Effector memory CD4-positive, alpha-beta T cell (primary cell): ENCODE measurements around the gene NARS2.

Experiments
- DNase-seq, 3 donors: peaks; one replicate each; pipeline ENCODE4 v3.0.0-alpha.2; 2020
- H3K27ac ChIP-seq: 2 replicates; pipeline ENCODE4 v1.7.0; 2013; ENCODE audit warnings: mild to moderate bottlenecking, low read length, moderate library complexity; ENCODE audit not compliant: insufficient read depth, poor library complexity, severe bottlenecking
- H3K27me3 ChIP-seq: replicated peaks from 2 replicates; pipeline ENCODE4 v1.7.0; 2013; ENCODE audit warnings: mild to moderate bottlenecking, low read length; ENCODE audit not compliant: insufficient read depth, control insufficient read depth, poor library complexity, severe bottlenecking
- H3K36me3 ChIP-seq: 2 replicates; pipeline ENCODE4 v1.7.0; 2013; ENCODE audit warnings: mild to moderate bottlenecking, low read length, moderate library complexity; ENCODE audit not compliant: control insufficient read depth, insufficient read depth
- H3K4me1 ChIP-seq: 2 replicates; pipeline ENCODE4 v1.7.0; 2013; ENCODE audit warnings: low read length, mild to moderate bottlenecking; ENCODE audit not compliant: control insufficient read depth, insufficient read depth, poor library complexity, severe bottlenecking
- H3K4me3 ChIP-seq: 2 replicates; pipeline ENCODE4 v1.7.0; 2013; ENCODE audit warnings: low read length, low read depth, mild to moderate bottlenecking; ENCODE audit not compliant: insufficient read depth, poor library complexity, severe bottlenecking
- H3K9me3 ChIP-seq: 2 replicates; pipeline ENCODE4 v1.7.0; 2013; ENCODE audit warnings: mild to moderate bottlenecking, low read length, moderate library complexity; ENCODE audit not compliant: control insufficient read depth

NARS2 gene

DNA sequence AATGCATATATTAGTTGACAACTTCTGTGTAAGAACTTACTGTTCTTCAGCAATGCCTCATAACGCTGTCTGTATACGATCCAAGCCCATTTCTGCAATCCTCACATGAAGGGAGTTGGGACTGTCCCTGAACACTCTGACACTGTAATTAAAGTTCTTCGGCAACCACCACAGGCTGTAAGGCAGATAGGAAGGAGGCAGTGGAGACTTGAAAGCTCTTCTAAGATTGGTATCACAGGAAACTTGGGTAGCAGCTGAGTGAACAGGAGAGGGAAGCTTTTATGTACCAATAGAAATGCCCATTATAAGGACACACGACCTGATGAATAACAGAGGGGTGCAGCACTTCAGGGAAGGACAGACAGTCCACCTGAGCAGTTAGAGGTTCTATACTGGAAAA lies 145.0 kb downstream of the NARS2 start:
- no peaks in the 10 kb centered on the region for H3K9me3 ChIP-seq
- H3K36me3 ChIP-seq: no peaks in the 10 kb centered on the region
- no peak for DNase-seq
- no peaks in the 10 kb centered on the region for H3K27me3 ChIP-seq
- H3K27ac ChIP-seq: no peak overlapping the region
- H3K4me3 ChIP-seq: no peak overlapping the region
- H3K4me1 ChIP-seq: no peaks in the 10 kb centered on the region

DNA sequence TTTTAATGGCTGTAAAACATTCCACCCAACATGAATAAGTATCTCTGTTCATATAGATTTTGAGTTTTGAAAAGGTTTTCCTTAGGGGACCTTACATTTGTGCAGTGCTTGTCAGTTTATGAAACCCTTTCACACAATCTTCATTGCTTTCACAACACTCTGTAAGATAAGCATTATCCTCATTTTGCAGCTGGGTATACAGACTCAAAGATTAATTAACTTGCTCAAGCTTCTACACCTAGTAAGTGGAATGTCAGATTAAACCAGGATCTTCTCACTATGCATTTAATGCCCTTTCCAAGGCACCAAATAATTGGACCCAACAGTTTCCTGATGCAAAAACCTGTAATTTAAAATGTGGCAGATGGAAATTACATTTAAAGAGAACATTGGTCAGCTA lies 145.5 kb downstream of the NARS2 start:
- Histone ChIP-seq H3K4me1 (no peaks in the 10 kb centered on the region), H3K4me3 (no peak overlapping the region), H3K27me3 (no peaks in the 10 kb centered on the region)

DNA sequence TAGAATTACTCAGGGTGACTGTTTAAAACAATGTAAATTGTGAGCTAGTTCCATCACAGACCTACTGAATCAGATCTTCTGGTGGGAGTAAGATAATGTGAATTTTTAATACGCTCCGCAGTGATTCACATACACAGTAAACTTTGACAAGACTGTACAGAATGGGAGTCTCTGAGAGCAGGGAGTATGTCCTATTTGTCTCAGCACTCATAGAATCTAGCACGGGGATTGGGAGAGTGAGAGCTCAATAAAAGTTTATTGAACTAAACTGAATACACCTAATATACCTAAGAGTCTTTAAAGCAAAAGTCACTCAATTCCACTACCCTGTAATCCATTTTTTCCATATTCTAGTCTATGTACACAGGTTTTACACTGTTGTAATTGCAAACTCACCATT lies 145.9 kb downstream of the NARS2 start:
- Histone ChIP-seq H3K9me3 (no peaks in the 10 kb centered on the region), H3K36me3 (no peaks in the 10 kb centered on the region), H3K4me3 (no peak overlapping the region), H3K27me3 (no peaks in the 10 kb centered on the region), H3K4me1 (no peaks in the 10 kb centered on the region), H3K27ac (no peak overlapping the region)
- DNase-seq: no peak

More for the DNA sequence above, 145.5 kb downstream of the NARS2 start:
- DNase-seq: no peak
- Histone ChIP-seq H3K9me3 (no peaks in the 10 kb centered on the region), H3K27ac (no peak overlapping the region), H3K36me3 (no peaks in the 10 kb centered on the region)

DNA sequence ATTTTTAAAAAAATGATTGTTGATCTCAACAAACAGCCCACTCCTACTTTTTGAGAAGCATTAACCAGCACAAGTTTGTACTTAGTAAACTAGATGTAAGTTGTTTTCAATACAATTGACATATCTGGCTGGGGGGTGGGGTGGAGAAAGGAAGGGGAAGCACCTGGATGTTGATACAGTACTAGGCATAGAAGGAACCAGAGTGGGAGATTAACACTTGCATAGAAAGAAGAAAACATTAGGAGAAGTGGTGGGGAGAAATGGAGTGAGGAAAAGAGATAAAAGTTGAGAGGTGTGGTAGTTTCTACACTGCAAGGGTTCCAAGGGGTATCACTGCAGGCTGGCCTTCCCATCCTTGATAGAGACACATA lies 146.4 kb downstream of the NARS2 start:
- Histone ChIP-seq H3K36me3 (no peaks in the 10 kb centered on the region), H3K9me3 (no peaks in the 10 kb centered on the region), H3K4me1 (no peaks in the 10 kb centered on the region), H3K27me3 (no peaks in the 10 kb centered on the region), H3K27ac (no peak overlapping the region), H3K4me3 (no peak overlapping the region)
- DNase-seq: no peak

DNA sequence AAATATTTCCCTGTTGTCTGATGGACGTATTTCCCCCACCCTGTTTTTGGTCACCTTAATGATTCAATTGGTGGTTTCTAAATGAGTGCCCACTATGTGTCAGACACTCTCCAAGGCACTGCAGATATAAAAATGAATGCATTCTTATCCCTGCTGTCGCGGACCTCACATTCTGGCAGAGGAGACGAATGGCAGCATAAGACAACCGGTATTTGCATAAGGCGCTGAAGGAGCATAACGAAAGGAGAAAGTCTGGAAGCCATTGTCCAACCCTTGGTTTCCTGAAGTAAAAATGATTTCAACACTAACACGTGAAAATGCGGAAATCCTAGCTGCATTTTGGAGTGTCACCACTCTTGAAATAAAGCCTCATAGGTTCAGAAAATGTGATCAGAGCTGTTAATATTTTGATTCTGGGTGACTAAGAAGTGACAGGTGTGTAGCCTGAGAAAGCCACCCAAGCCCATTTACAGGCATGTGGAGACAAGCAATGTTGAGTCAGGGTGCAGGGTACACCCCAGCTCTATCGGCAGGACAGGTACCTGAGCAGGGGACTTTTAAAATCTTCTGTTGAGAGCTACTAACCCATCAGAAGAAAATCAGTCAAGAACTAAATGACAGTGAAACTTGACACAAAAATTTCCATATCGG lies 146.9 kb downstream of the NARS2 start:
- Histone ChIP-seq H3K27ac (no peak overlapping the region), H3K9me3 (no peaks in the 10 kb centered on the region), H3K27me3 (no peaks in the 10 kb centered on the region), H3K36me3 (no peaks in the 10 kb centered on the region), H3K4me3 (no peak overlapping the region), H3K4me1 (no peaks in the 10 kb centered on the region)
- no peak for DNase-seq

DNA sequence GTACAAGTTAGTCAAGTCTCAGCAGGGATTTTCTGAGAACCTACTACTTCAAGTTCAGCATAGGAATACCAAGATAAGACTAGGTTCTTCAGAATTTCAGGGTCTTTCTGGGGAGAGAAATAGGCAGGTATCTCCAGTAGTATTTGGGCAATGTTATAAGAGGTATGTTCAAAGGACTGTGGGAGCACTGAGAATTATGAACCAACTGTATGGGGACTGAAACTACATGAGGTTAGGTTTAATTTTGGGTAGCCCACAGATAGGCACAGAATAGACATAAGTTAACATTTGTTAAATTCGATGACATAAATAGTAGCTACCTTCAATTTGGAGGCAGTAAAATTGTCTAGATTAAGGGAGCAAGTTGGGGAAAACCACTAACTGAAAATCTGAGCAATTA lies 147.8 kb downstream of the NARS2 start:
- no peaks in the 10 kb centered on the region for H3K36me3 ChIP-seq
- H3K9me3 ChIP-seq: no peaks in the 10 kb centered on the region
- H3K4me1 ChIP-seq: no peaks in the 10 kb centered on the region
- no peak for DNase-seq
- no peak overlapping the region for H3K27ac ChIP-seq
- H3K4me3 ChIP-seq: no peak overlapping the region
- H3K27me3 ChIP-seq: no peaks in the 10 kb centered on the region

DNA sequence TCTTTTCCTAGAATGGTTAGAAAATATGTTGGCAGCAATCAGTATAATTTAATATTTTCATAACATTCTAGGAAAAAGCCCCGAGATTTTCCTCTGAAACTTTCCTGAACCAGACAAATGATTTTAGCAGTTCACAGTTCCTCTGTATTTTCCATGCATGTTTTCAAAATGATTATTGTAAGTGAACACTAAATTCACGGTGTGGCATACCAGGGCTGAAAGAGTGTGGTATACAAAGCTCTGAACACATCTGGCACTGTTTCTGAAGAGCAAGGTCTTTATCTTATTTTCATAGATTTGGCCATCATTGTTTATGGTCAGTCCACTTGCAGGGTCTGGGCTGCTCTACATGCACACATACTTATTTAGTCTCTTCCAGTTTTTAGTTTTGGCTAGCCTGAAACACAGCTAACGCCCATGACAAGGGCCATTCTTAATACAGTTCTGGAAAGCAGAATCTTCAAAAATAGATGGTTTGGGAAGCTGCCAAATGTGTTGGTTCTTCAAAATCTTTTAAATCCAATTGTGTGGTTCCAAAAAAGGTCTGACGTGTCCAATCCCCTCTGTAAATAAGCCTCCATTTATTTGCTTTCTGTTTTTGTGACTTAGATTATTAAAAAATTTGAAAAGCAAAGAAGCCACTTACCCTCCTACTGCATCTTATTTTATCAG lies 149.1 kb downstream of the NARS2 start:
- Histone ChIP-seq H3K4me1 (no peaks in the 10 kb centered on the region), H3K27ac (no peak overlapping the region), H3K27me3 (no peaks in the 10 kb centered on the region), H3K36me3 (no peaks in the 10 kb centered on the region), H3K4me3 (no peak overlapping the region), H3K9me3 (no peaks in the 10 kb centered on the region)
- DNase-seq: no peak

DNA sequence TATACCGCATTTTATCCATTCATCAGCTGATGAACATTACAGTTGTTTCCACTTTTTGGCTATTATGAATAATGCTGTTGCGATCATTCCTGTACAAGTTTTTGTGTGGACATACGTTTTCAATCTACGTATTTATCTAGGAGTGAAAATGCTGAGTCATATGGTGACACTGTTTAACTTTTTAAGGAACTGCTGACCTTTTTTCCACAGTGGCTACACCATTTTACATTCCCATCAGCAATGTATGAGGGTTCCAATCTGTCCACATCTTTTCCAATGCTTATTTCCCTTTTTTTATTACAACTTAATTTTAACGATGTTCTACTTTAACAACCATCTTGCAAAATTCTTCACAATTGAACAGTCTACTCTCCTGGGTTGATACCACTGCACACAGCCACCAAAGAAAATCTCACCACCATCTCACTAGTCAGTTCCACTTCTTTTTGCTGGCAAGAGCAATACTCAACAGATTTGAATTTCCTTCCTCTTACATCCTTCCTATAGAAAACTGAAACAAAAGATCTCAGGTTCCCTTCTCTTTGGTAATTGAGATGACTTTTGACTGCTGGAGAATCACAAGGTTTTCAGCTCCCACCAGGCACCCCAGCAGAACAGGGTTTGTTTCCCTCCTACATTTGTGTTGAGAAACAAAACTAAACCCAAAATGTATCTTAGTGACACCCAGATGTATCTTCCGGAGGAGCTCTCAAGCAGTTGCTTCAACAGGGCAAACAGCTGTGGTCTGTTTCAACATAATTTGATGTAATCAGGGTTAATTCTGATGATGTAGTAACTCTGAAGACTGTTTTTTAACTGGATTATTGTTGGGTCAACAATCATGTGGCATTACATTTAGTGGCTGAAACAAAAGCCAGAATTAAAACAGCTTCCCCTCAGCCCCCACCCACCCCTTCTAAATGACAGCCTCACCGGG lies 150.1 kb downstream of the NARS2 start:
- H3K4me3 ChIP-seq: no peak overlapping the region
- H3K4me1 ChIP-seq: no peaks in the 10 kb centered on the region
- no peaks in the 10 kb centered on the region for H3K27me3 ChIP-seq
- H3K9me3 ChIP-seq: no peaks in the 10 kb centered on the region
- no peak overlapping the region for H3K27ac ChIP-seq
- H3K36me3 ChIP-seq: no peaks in the 10 kb centered on the region
- no peak for DNase-seq

DNA sequence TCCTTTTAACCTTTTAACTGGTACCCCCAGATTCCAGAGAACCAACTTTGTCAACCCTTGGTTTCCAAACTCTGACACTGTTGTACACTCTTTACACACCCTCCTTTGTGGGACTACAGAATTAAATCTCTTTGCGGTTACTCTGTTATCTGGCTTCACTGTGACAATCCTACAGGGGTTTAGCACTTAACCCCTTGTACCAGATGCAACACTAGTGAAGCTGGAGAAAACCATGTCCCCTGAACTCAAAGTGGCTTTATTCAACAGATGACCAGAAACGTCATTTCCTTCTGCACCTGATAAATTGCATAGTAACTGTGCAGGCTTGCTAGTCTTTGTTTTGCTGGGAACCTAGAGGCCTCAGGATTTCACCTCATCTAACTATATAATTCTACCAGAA lies 151.4 kb downstream of the NARS2 start:
- Histone ChIP-seq H3K27me3 (no peaks in the 10 kb centered on the region), H3K36me3 (no peaks in the 10 kb centered on the region), H3K4me1 (peaks cover 2% of the 10 kb centered on the region), H3K9me3 (no peaks in the 10 kb centered on the region), H3K27ac (no peak overlapping the region), H3K4me3 (no peak overlapping the region)
- DNase-seq: no peak

DNA sequence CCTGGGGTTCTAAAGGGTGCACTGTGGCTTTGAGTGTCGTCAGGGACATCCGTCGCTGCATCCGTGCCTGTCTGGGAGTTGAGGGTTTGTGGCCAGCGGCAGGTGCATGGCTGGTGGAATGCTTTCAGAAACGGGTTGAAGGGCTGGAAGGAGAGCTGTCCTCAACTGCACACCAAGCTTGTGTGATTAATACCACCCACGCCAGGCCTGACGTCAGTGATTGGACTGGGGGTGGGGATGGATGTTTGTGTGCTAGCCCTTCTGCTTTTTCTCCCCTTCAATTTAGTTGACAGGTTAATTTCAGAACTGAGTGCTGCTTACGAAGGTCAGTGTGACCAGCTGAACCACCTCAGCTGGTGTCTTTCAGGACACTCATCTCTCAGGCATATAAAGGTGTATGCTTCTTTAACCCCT lies 153.9 kb downstream of the NARS2 start:
- H3K4me1 ChIP-seq: peaks cover 7% of the 10 kb centered on the region
- no peaks in the 10 kb centered on the region for H3K27me3 ChIP-seq
- no peak overlapping the region for H3K4me3 ChIP-seq
- H3K9me3 ChIP-seq: no peaks in the 10 kb centered on the region
- DNase-seq: no peak
- no peak overlapping the region for H3K27ac ChIP-seq
- no peaks in the 10 kb centered on the region for H3K36me3 ChIP-seq
